GM12874 (cell line): ENCODE data around the gene SIGLEC7.

Source experiments
- CTCF ChIP-seq: IDR thresholded peaks from 2 replicates; pipeline ENCODE4 v1.5.1; 2011; ENCODE audit warnings: low read depth, mild to moderate bottlenecking, control low read depth, low read length, moderate library complexity; ENCODE audit not compliant: insufficient read depth

The SIGLEC7 gene

DNA sequence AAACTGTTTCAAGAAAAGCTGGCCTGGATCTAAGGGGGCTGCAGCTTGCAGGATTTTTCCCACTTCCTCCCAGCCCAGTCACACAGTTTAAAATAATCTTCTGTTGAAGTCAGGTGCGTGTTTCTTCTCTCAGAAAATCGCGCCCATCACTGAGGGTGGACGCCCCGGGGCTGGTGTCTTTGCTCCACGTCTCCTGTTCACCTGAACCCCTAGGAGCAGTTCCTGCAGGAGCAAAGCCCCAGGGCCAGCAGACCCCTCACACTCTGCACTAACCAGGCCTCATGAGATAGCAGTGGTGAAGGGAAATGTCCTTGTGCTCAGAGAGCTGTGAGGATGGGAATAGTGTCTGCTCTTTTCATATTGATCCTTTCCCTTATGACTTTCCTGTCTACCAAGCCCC lies 920 bp upstream of the SIGLEC7 start:
- no peak for TF ChIP-seq CTCF

DNA sequence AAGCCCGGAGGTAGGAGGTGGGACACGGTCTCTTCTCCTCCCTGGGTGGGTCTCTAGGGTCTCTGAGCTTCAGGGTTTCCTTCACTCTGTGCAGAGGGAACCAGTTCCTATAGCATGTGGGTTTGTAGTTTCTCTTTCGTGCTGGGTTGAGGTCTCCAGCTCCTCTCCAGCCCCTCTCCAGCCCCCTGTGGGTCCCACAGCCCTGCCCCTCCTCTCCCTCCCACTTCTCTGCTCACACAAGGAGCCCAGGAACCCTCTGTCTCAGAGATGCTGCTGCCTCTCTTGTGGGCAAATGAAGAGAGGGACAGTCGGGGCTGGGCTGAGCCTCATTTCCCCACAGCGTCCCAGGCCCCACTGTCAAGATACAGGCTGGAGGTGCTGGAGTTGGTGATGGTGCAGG lies 1.4 kb downstream of the SIGLEC7 start:
- TF ChIP-seq CTCF = no peak

GRCh38 chr19:51144482-51145045 lies 2.5 kb downstream of the SIGLEC7 start:
- TF ChIP-seq CTCF = no peak

- no peak for TF ChIP-seq CTCF
Observed at GRCh38 chr19:51145916-51146493, 3.9 kb downstream of the SIGLEC7 start.

- TF ChIP-seq CTCF = no peak
Observed at GRCh38 chr19:51146751-51147150, 4.7 kb downstream of the SIGLEC7 start.

DNA sequence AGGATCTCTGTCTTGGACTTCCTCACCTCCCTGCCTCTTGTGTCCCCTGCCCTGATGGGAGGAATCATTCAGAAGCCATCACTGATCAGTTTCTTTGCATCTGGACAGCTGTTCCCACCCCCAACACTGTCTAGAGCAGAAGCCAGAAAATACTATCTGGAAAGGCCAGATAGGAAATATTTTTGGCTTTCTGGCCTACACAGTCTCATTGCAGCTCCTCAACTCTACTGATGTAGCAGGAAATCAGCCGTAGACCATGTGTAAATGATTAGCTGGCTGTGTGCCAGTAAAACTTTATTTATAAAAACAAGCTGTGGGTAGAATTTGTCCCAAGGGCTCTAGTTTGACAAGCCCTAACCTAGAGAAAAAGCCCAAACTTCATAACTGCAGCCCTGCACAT lies 5.6 kb downstream of the SIGLEC7 start:
- TF ChIP-seq CTCF = no peak

DNA sequence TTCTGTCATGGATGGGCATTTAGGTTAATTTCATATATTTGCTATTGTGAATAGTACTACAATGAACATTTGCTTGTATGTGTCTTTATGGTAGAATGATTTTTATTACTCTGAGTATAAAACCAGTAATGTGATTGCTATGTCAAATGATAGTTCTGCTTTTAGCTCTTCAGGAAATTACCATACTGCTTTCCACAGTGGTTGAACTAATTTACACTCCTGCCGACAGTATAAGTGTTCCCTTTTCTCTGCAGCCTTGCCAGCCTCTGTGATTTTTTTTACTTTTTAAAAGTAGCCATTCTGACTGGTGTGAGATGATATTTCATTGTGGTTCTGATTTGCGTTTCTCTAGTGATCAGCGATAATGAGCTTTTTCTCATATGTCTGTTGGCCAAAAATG lies 6.5 kb downstream of the SIGLEC7 start:
- TF ChIP-seq CTCF = no peak

DNA sequence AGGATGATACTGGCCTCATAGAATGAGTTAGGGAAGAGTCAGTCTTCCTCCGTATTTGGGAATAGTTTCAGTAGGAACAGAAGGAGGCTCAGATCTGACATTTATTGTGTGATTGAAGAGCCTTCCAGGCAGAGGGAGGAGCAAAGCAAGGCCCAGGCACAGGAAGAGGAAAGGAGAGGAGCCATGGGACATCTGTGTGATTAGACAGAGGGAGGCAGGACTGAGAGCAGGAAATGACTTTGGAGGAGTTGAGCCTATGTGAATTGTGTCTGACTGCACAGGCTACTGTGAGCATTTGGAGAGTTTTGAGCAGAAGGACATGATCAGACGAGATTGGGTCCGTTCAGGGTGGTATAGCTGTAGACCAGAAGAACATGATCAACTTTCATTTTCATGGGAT lies 8.5 kb downstream of the SIGLEC7 start:
- no peak for TF ChIP-seq CTCF
